Stimulated activated CD4-positive, alpha-beta T cell treated with anti-CD3 and anti-CD28 coated beads, Interleukin-1b, Interleukin-23, amount 100 ng/mL, for 1 hour (primary cell): ENCODE results near the gene IL26.

Experiments
- DNase-seq, 2 donors: peaks; one replicate each; pipeline ENCODE4 v3.0.0-alpha.2; 2020; ENCODE audit warnings: low read depth in 2 of 2

The IL26 gene

DNA sequence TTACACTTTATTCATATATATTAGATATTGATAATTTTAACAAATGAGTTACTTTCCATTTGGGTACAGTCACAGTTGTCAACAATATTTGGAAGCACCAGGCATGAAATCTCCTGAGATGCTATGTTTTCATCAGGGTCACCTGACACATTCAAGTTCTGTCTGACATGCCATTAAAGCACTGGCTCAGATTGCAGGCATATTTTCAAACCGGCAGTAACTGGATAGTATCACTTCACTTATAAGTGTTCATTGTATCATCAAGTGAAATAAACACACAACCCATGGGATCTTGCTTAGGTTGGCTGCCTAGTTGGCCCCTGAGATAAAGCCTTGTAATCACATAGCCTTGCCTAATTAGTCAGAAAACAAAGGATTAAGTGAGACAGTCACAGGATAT, 70.8 kb downstream of the IL26 start:
- DNase-seq: no peak
